ENCODE results near the gene ARGLU1.
A peak's percentile ranks its signal among the peaks of the same experiment; 100 is the strongest.

Gene ARGLU1

GRCh38 chr13:106506286-106506685 is 61.7 kb downstream of the ARGLU1 start:
- 96% methylated on average over 2 of the region's 2 CpGs for WGBS
- no peak overlapping the region for H3K9ac ChIP-seq (ENCODE audit: low read depth, low read length)
- H3K36me3 ChIP-seq (ENCODE audit: insufficient read depth, low read length), result peaks cover 54% of the 10 kb centered on the region; the same call in 1 of the 2 replicates
- no peak overlapping the region for H3K4me3 ChIP-seq (ENCODE audit: low read length)
- peaks cover 18% of the 10 kb centered on the region for H3K4me1 ChIP-seq (ENCODE audit: insufficient read depth, low read length)
- H3K9me3 ChIP-seq (ENCODE audit: insufficient read depth, low read depth, low read length), result no peaks in the 10 kb centered on the region
- no peaks in the 10 kb centered on the region for H3K27me3 ChIP-seq (ENCODE audit: insufficient read depth, low read length)
- H3K27ac ChIP-seq (ENCODE audit: low read depth, low read length), result no peak overlapping the region

- Histone ChIP-seq H3K27ac (ENCODE audit: low read depth, low read length) (no peak overlapping the region), H3K36me3 (ENCODE audit: insufficient read depth, low read length) (peaks cover 57% of the 10 kb centered on the region; the same call in 1 of the 2 replicates), H3K27me3 (ENCODE audit: insufficient read depth, low read length) (no peaks in the 10 kb centered on the region), H3K9me3 (ENCODE audit: insufficient read depth, low read depth, low read length) (no peaks in the 10 kb centered on the region), H3K9ac (ENCODE audit: low read depth, low read length) (no peak overlapping the region), H3K4me3 (ENCODE audit: low read length) (no peak overlapping the region), H3K4me1 (ENCODE audit: insufficient read depth, low read length) (peaks cover 18% of the 10 kb centered on the region)
- 94% methylated on average over 4 of the region's 4 CpGs for WGBS
These were observed 62.2 kb downstream of the ARGLU1 start for GRCh38 chr13:106505732-106506131.

- Histone ChIP-seq H3K27ac (ENCODE audit: low read depth, low read length) (no peak overlapping the region), H3K36me3 (ENCODE audit: insufficient read depth, low read length) (peaks cover 59% of the 10 kb centered on the region; the same call in 1 of the 2 replicates), H3K4me3 (ENCODE audit: low read length) (no peak overlapping the region), H3K27me3 (ENCODE audit: insufficient read depth, low read length) (no peaks in the 10 kb centered on the region), H3K9me3 (ENCODE audit: insufficient read depth, low read depth, low read length) (no peaks in the 10 kb centered on the region), H3K9ac (ENCODE audit: low read depth, low read length) (no peak overlapping the region), H3K4me1 (ENCODE audit: insufficient read depth, low read length) (peaks cover 18% of the 10 kb centered on the region)
- 93% methylated on average over 3 of the region's 4 CpGs for WGBS
These were observed 62.6 kb downstream of the ARGLU1 start for GRCh38 chr13:106505295-106505694.

DNA sequence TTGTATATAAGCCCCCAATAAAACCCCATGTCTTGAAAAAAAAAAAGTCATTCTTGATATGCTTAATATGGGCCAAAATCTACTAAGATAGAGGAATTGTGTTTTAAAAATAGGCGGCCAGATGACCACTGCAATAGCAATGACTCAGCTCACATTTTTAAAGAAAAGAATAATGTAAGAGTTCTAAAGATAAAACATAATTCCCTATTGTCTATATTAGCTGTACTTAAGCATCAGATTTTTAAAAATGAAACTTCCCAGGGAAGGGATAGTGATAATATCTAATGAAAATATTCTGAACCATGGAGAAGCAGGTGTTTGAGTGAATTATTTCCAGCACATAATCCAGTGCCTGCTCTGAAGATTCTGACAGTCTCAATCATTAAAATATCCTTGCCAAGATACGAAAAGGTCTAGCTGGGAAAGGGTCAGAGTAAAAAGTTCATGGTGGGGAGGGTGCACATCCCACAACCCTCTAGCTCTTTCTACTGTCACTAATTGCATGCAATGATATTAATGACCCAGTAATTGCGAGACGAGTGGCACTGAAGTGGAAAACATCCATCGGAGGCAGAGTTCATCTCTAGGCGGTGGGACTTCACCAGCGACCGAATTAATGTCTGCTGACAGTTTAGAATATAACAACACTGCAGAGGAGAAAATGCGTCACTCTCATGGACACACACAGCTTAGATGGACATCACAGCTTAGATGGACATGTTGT is 64.0 kb downstream of the ARGLU1 start:
- H3K27me3 ChIP-seq (ENCODE audit: insufficient read depth, low read length), result no peaks in the 10 kb centered on the region
- H3K4me1 ChIP-seq (ENCODE audit: insufficient read depth, low read length), result peaks cover 24% of the 10 kb centered on the region
- no peak overlapping the region for H3K9ac ChIP-seq (ENCODE audit: low read depth, low read length)
- H3K27ac ChIP-seq (ENCODE audit: low read depth, low read length), result no peak overlapping the region
- 95% methylated on average over 8 of the region's 9 CpGs for WGBS
- peaks cover 48% of the 10 kb centered on the region; the same call in 1 of the 2 replicates for H3K36me3 ChIP-seq (ENCODE audit: insufficient read depth, low read length)
- H3K9me3 ChIP-seq (ENCODE audit: insufficient read depth, low read depth, low read length), result no peaks in the 10 kb centered on the region
- H3K4me3 ChIP-seq (ENCODE audit: low read length), result no peak overlapping the region

- Histone ChIP-seq H3K27ac (ENCODE audit: low read depth, low read length) (no peak overlapping the region), H3K4me3 (ENCODE audit: low read length) (no peak overlapping the region)
These were observed 64.7 kb downstream of the ARGLU1 start for GRCh38 chr13:106503272-106503671.

DNA sequence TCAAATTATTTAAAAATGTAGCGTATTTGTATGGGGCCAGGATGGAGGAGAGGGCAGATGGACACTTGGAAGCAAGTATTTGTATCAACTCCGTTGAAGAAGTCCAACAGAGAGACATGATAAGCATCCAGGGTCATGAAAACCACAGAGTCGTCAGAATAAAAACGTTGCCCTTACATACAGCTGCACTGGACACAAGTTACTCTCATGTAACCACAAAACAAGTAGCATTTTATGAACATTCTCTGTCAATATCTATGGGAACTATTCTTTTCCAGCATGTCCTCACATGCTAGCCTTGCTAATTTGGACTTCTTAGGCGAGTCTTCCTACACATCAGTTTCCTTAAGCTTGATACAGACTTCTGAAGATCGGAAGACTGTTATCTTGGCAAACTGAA is 67.5 kb downstream of the ARGLU1 start:
- H3K4me1 ChIP-seq (ENCODE audit: insufficient read depth, low read length), result peaks cover 42% of the 10 kb centered on the region
- peaks cover 29% of the 10 kb centered on the region for H3K36me3 ChIP-seq (ENCODE audit: insufficient read depth, low read length)
- H3K4me3 ChIP-seq (ENCODE audit: low read length), result no peak overlapping the region
- no peaks in the 10 kb centered on the region for H3K9me3 ChIP-seq (ENCODE audit: insufficient read depth, low read depth, low read length)
- 94% methylated on average over 6 of the region's 6 CpGs for WGBS
- no peak overlapping the region for H3K27ac ChIP-seq (ENCODE audit: low read depth, low read length)
- no peak overlapping the region for H3K9ac ChIP-seq (ENCODE audit: low read depth, low read length)
- no peaks in the 10 kb centered on the region for H3K27me3 ChIP-seq (ENCODE audit: insufficient read depth, low read length)

More at GRCh38 chr13:106503272-106503671, 64.7 kb downstream of the ARGLU1 start:
- peaks cover 24% of the 10 kb centered on the region for H3K4me1 ChIP-seq (ENCODE audit: insufficient read depth, low read length)
- H3K9me3 ChIP-seq (ENCODE audit: insufficient read depth, low read depth, low read length), result no peaks in the 10 kb centered on the region
- H3K9ac ChIP-seq (ENCODE audit: low read depth, low read length), result no peak overlapping the region
- peaks cover 44% of the 10 kb centered on the region; the same call in 1 of the 2 replicates for H3K36me3 ChIP-seq (ENCODE audit: insufficient read depth, low read length)
- 98% methylated on average over 4 of the region's 5 CpGs for WGBS
- no peaks in the 10 kb centered on the region for H3K27me3 ChIP-seq (ENCODE audit: insufficient read depth, low read length)

- no peak overlapping the region for H3K27ac ChIP-seq (ENCODE audit: low read depth, low read length)
- WGBS, result 98% methylated on average over 4 of the region's 4 CpGs
- no peaks in the 10 kb centered on the region for H3K27me3 ChIP-seq (ENCODE audit: insufficient read depth, low read length)
These were observed 68.0 kb downstream of the ARGLU1 start for GRCh38 chr13:106499896-106500295.

GRCh38 chr13:106499113-106499512 is 68.8 kb downstream of the ARGLU1 start:
- 90% methylated on average over 1 of the region's 2 CpGs for WGBS
- Histone ChIP-seq H3K9ac (ENCODE audit: low read depth, low read length) (no peak overlapping the region), H3K36me3 (ENCODE audit: insufficient read depth, low read length) (peaks cover 37% of the 10 kb centered on the region), H3K27ac (ENCODE audit: low read depth, low read length) (no peak overlapping the region; the same call in 1 of the 2 replicates), H3K27me3 (ENCODE audit: insufficient read depth, low read length) (no peaks in the 10 kb centered on the region), H3K4me3 (ENCODE audit: low read length) (no peak overlapping the region), H3K4me1 (ENCODE audit: insufficient read depth, low read length) (peaks cover 42% of the 10 kb centered on the region), H3K9me3 (ENCODE audit: insufficient read depth, low read depth, low read length) (no peaks in the 10 kb centered on the region)

More at GRCh38 chr13:106499896-106500295, 68.0 kb downstream of the ARGLU1 start:
- peaks cover 42% of the 10 kb centered on the region for H3K4me1 ChIP-seq (ENCODE audit: insufficient read depth, low read length)
- H3K9ac ChIP-seq (ENCODE audit: low read depth, low read length), result no peak overlapping the region
- no peaks in the 10 kb centered on the region for H3K9me3 ChIP-seq (ENCODE audit: insufficient read depth, low read depth, low read length)
- peaks cover 34% of the 10 kb centered on the region for H3K36me3 ChIP-seq (ENCODE audit: insufficient read depth, low read length)
- no peak overlapping the region for H3K4me3 ChIP-seq (ENCODE audit: low read length)

DNA sequence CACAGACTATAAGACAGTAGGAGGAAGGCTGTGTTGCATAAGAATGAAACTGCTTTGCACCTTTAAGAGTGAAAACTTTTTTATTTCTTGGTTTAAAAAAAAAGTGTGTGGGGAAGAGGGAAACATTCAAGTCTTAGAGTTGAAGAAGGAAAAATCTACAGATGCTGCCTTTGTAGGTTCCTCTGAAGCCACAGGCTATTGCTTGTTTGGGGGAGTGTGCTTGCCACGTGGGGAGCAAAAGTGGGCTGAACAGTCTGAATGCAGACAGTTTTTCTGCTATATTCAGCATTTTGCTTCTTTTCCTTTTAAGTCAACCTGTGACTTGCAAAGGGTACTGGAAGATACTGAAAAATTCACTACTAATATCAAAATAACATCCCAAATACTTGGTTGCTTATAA is 69.4 kb downstream of the ARGLU1 start:
- peaks cover 40% of the 10 kb centered on the region for H3K36me3 ChIP-seq (ENCODE audit: insufficient read depth, low read length)
- no peaks in the 10 kb centered on the region for H3K27me3 ChIP-seq (ENCODE audit: insufficient read depth, low read length)
- WGBS, result 7% methylated on average over 1 of the region's 1 CpG
- no peak overlapping the region for H3K27ac ChIP-seq (ENCODE audit: low read depth, low read length)
- no peak overlapping the region for H3K9ac ChIP-seq (ENCODE audit: low read depth, low read length)
- peaks cover 42% of the 10 kb centered on the region for H3K4me1 ChIP-seq (ENCODE audit: insufficient read depth, low read length)
- H3K9me3 ChIP-seq (ENCODE audit: insufficient read depth, low read depth, low read length), result no peaks in the 10 kb centered on the region
- H3K4me3 ChIP-seq (ENCODE audit: low read length), result no peak overlapping the region

DNA sequence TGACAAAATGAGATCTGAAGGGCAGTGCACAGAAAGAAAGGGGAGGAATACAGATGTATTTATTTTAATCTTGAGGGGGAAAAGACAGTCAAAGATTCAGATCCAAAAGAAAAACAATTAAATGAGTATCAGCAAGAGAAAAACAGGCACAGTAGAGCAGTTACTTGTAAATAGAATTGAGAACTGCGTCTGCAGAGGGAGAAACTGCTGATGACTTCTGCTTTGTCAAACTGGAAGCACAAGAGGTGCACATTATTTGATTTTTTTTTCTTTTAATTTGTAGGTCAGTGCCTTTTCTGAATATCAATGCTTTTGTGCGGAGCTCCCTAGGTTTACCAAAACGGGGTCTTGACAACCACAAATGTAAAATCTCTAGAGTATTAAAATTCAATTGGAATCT is 69.8 kb downstream of the ARGLU1 start:
- no peaks in the 10 kb centered on the region for H3K27me3 ChIP-seq (ENCODE audit: insufficient read depth, low read length)
- H3K27ac ChIP-seq (ENCODE audit: low read depth, low read length), result 0 out of 2 replicates have a peak overlapping the region, but pooled peaks have one; percentile 32
- no peak overlapping the region for H3K9ac ChIP-seq (ENCODE audit: low read depth, low read length)
- no peaks in the 10 kb centered on the region for H3K9me3 ChIP-seq (ENCODE audit: insufficient read depth, low read depth, low read length)
- WGBS, result 49% methylated on average over 1 of the region's 3 CpGs
- H3K4me3 ChIP-seq (ENCODE audit: low read length), result no peak overlapping the region
- H3K4me1 ChIP-seq (ENCODE audit: insufficient read depth, low read length), result peaks cover 42% of the 10 kb centered on the region
- H3K36me3 ChIP-seq (ENCODE audit: insufficient read depth, low read length), result peaks cover 44% of the 10 kb centered on the region

GRCh38 chr13:106497079-106497478 is 70.9 kb downstream of the ARGLU1 start:
- Histone ChIP-seq H3K36me3 (ENCODE audit: insufficient read depth, low read length) (peaks cover 51% of the 10 kb centered on the region), H3K27ac (ENCODE audit: low read depth, low read length) (peak overlapping the region; percentile 22; the same call in 1 of the 2 replicates), H3K4me1 (ENCODE audit: insufficient read depth, low read length) (peaks cover 42% of the 10 kb centered on the region), H3K9ac (ENCODE audit: low read depth, low read length) (no peak overlapping the region), H3K9me3 (ENCODE audit: insufficient read depth, low read depth, low read length) (no peaks in the 10 kb centered on the region), H3K4me3 (ENCODE audit: low read length) (no peak overlapping the region), H3K27me3 (ENCODE audit: insufficient read depth, low read length) (no peaks in the 10 kb centered on the region)
- 100% methylated on average over 1 of the region's 1 CpG for WGBS

Data from HUES64 (cell line).